K562 (cell line): ENCODE data around the gene DDIT3. TPM values are rescaled to one million over a fixed set of nuclear protein-coding genes. Genes with fewer than 3 reads are reported as not detected.

Source experiments
- ATF1 ChIP-seq, 2 experiments: fragments of 450-650 bp in 1 of 2; IDR thresholded peaks; 2 replicates each; pipeline ENCODE4 v1.6.1; 2016; ENCODE audit warnings: missing compliant biosample characterization in 1 of 2, missing genetic modification characterization in 1 of 2
- E2F6 ChIP-seq, 2 experiments: IDR thresholded peaks; 2 replicates each; pipeline ENCODE4 v1.6.1; 2011; ENCODE audit warnings: borderline replicate concordance in 1 of 2, control low read depth in 1 of 2, low read depth in 1 of 2, low read length in 1 of 2, mild to moderate bottlenecking in 1 of 2, mixed read lengths in 1 of 2, moderate library complexity in 1 of 2; ENCODE audit not compliant: insufficient read depth in 1 of 2, insufficient read length in 1 of 2, poor library complexity in 1 of 2, severe bottlenecking in 1 of 2; ENCODE audit errors: extremely low read depth in 1 of 2
- RBM25 ChIP-seq: fragments of 200-400 bp; formaldehyde crosslinking; IDR thresholded peaks from 2 replicates; pipeline ENCODE4 v1.6.1; 2018; ENCODE audit warnings: low read length, low read depth, moderate library complexity; ENCODE audit not compliant: severe bottlenecking
- RERE ChIP-seq: sonication (generic); formaldehyde crosslinking; IDR thresholded peaks from 2 replicates; pipeline ENCODE4 v1.8.0; 2023; ENCODE audit warnings: missing genetic modification reagents, mild to moderate bottlenecking, borderline replicate concordance
- SMC3 ChIP-seq: conservative IDR thresholded peaks from 2 replicates; pipeline ENCODE4 v1.6.1; 2011; ENCODE audit warnings: low read depth, low read length, improper control_type of control experiment; ENCODE audit not compliant: insufficient read depth
- TBL1XR1 ChIP-seq, 2 experiments: IDR thresholded peaks; 2 replicates each; pipeline ENCODE4 v1.6.1; 2012; ENCODE audit warnings: improper control_type of control experiment in 2 of 2, low read length in 2 of 2, mild to moderate bottlenecking in 1 of 2
- TCF15 ChIP-seq: fragments of 250-450 bp; sonication (Bioruptor Pico); IDR thresholded peaks from 2 replicates; pipeline ENCODE4 v1.8.0; 2022; ENCODE audit warnings: moderate library complexity, mild to moderate bottlenecking, inconsistent platforms
- TCF7 ChIP-seq: sonication (generic); IDR thresholded peaks from 2 replicates; pipeline ENCODE4 v1.6.1; 2016; ENCODE audit warnings: antibody characterized with exemption, borderline replicate concordance
- THRAP3 ChIP-seq: fragments of 450-650 bp; IDR thresholded peaks from 2 replicates; pipeline ENCODE4 v1.6.1; 2016; ENCODE audit warnings: mild to moderate bottlenecking, inconsistent platforms, borderline replicate concordance
- ZBTB34 ChIP-seq: fragments of 250-450 bp; sonication (Bioruptor Pico); IDR thresholded peaks from 2 replicates; pipeline ENCODE4 v1.8.0; 2021; ENCODE audit warnings: mild to moderate bottlenecking, moderate library complexity
- ZBTB49 ChIP-seq: sonication (generic); formaldehyde crosslinking; IDR thresholded peaks from 2 replicates; pipeline ENCODE4 v1.8.0; 2022; ENCODE audit warnings: missing genetic modification reagents, mild to moderate bottlenecking, borderline replicate concordance
- ZBTB5 ChIP-seq: fragments of 450-650 bp; IDR thresholded peaks from 2 replicates; pipeline ENCODE4 v1.6.1; 2017; ENCODE audit warnings: antibody characterized with exemption
- ZNF232 ChIP-seq: sonication (generic); formaldehyde crosslinking; IDR thresholded peaks from 2 replicates; pipeline ENCODE4 v1.8.0; 2022; ENCODE audit warnings: mild to moderate bottlenecking, missing genetic modification reagents
- ZSCAN32 ChIP-seq: fragments of 450-650 bp; formaldehyde crosslinking; IDR thresholded peaks from 2 replicates; pipeline ENCODE4 v1.4.0; 2020; ENCODE audit warnings: mild to moderate bottlenecking, moderate library complexity
- polyA plus RNA-seq, 8 experiments: library from polyadenylated mRNA; depleted of rRNA in 4 of 8; stranded (reverse) in 5 of 8; unstranded in 3 of 8; fragments of >200 nt; fragmentation: Nextera tagmentation in 2 of 8; fragmentation: Illumina TruSeq in 1 of 8; extraction: Ambion mirVana in 2 of 8; extraction: Trizol in 1 of 8; gene quantifications; 2 replicates each; pipeline versions ENCODE4 v1.2.1 to v1.2.3, GENCODE V29; 2011 to 2014; ENCODE audit warnings: inconsistent platforms in 1 of 8, missing spikeins in 1 of 8
- total RNA-seq, 7 experiments: library from RNA; depleted of rRNA in 6 of 7; stranded (reverse); fragments of >200 nt in 6 of 7; fragmentation: Illumina TruSeq in 2 of 7; extraction: Trizol in 2 of 7; gene quantifications; 2 replicates each; pipeline versions ENCODE4 v1.2.1 to v1.2.3, GENCODE V29; 2011 to 2021; ENCODE audit warnings: low replicate concordance in 1 of 7

DDIT3 gene
- total and polyA plus RNA-seq, 9 of the 15 experiments (the other 6 are each of a cell fraction or from before 2014, with no cell fraction given) = 59.1 to 272 (median 89.9) TPM

GRCh38 chr12:57552306-57552651 is 32.0 kb upstream of the DDIT3 start (continued):
- no peak for TF ChIP-seq TCF7
- TF ChIP-seq SMC3 = no peak
- no peak for TF ChIP-seq TCF15 (CRISPR knock-in tag)
- TF ChIP-seq RERE (CRISPR knock-in tag) = no peak
- TF ChIP-seq E2F6 (IDR thresholded peaks at IDR 0.05; ENCODE audit: borderline replicate concordance in 1 of 2, extremely low read depth in 1 of 2, insufficient read depth in 1 of 2, insufficient read length in 1 of 2, low read depth in 1 of 2, low read length in 1 of 2, poor library complexity in 1 of 2, severe bottlenecking in 1 of 2) = no peak
- TF ChIP-seq THRAP3 = no peak
- no peak for TF ChIP-seq ATF1 (CRISPR knock-in tag; IDR thresholded peaks at IDR 0.05)
- no peak for TF ChIP-seq ATF1 (tag; IDR thresholded peaks at IDR 0.05)
- peak in 1 of 2 experiments; percentile 74; a peak in 2 of 4 replicates for TF ChIP-seq TBL1XR1 (IDR thresholded peaks at IDR 0.05; ENCODE audit: low read length in 2 of 2)
- TF ChIP-seq ZNF232 (CRISPR knock-in tag) = no peak
- no peak for TF ChIP-seq ZBTB5
- no peak for TF ChIP-seq ZBTB49
- TF ChIP-seq ZSCAN32 (CRISPR knock-in tag) = no peak
- no peak for TF ChIP-seq RBM25
- TF ChIP-seq ZBTB34 (CRISPR knock-in tag) = no peak
